GM12873 (cell line): Measurements from ENCODE around the gene UBA3.

ENCODE experiments used
- TF ChIP-seq, protein P1 (sequence below): IDR thresholded peaks from 2 replicates; pipeline ENCODE4 v1.5.1; 2012; ENCODE audit warnings: low read depth, mild to moderate bottlenecking, moderate library complexity, low read length, control low read depth; ENCODE audit not compliant: insufficient read depth; ENCODE audit errors: missing control alignments

UBA3 gene

GRCh38 chr3:69005071-69005790, 74.9 kb downstream of the UBA3 start:
- TF ChIP-seq, protein P1, sequence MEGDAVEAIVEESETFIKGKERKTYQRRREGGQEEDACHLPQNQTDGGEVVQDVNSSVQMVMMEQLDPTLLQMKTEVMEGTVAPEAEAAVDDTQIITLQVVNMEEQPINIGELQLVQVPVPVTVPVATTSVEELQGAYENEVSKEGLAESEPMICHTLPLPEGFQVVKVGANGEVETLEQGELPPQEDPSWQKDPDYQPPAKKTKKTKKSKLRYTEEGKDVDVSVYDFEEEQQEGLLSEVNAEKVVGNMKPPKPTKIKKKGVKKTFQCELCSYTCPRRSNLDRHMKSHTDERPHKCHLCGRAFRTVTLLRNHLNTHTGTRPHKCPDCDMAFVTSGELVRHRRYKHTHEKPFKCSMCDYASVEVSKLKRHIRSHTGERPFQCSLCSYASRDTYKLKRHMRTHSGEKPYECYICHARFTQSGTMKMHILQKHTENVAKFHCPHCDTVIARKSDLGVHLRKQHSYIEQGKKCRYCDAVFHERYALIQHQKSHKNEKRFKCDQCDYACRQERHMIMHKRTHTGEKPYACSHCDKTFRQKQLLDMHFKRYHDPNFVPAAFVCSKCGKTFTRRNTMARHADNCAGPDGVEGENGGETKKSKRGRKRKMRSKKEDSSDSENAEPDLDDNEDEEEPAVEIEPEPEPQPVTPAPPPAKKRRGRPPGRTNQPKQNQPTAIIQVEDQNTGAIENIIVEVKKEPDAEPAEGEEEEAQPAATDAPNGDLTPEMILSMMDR, result no peak
